IMR-90 (cell line): ENCODE data around the gene GCSH. TPM values are rescaled to one million over a fixed set of nuclear protein-coding genes. Genes with fewer than 3 reads are reported as not detected.

Source experiments
- ATAC-seq: fragments of 200-7000 bp; cut with Tn5 transposase; 2 replicates; pipeline ENCODE4 v1.9.1; 2020; ENCODE audit warnings: low read depth, mild to moderate bottlenecking, moderate library complexity
- BruUV-seq: library from RNA; stranded (reverse); fragments of 400-500 nt; replicated peaks from 2 replicates; lab custom pipeline; 2021; lab: Mats Ljungman, UMichigan
- CTCF ChIA-PET: fragments of 300-600 bp; formaldehyde crosslinking; extraction: SDS; loops from one replicate; lab custom pipeline; 2021; ENCODE audit warnings: antibody characterized with exemption; lab: Yijun Ruan, JAX
- POLR2A ChIA-PET: fragments of 300-600 bp; sonication (Branson Sonifier 250); formaldehyde crosslinking; loops from one replicate; lab custom pipeline; 2022; ENCODE audit warnings: antibody characterized with exemption; ENCODE audit not compliant: unreplicated experiment; lab: Charles Lee
- DNase-seq: peaks from one replicate; pipeline ENCODE4 v3.0.0; 2013
- H2AFZ ChIP-seq: replicated peaks from 2 replicates; pipeline ENCODE3; 2013; ENCODE audit warnings: low read length, mild to moderate bottlenecking; ENCODE audit not compliant: poor library complexity
- H2AK5ac ChIP-seq: 2 replicates; pipeline ENCODE4 v1.6.1; 2013; ENCODE audit warnings: low read depth, low read length, inconsistent platforms
- H2AK9ac ChIP-seq: replicated peaks from 2 replicates; pipeline ENCODE3; 2013; ENCODE audit warnings: mild to moderate bottlenecking, low read depth, low read length, moderate library complexity; ENCODE audit not compliant: poor library complexity
- H2BK120ac ChIP-seq: 2 replicates; pipeline ENCODE4 v1.6.1; 2013; ENCODE audit warnings: low read depth, low read length, inconsistent platforms
- H2BK15ac ChIP-seq: 3 replicates; pipeline ENCODE4 v1.6.1; 2013; ENCODE audit warnings: low read depth, low read length, inconsistent platforms
- H2BK20ac ChIP-seq: 2 replicates; pipeline ENCODE4 v1.6.1; 2013; ENCODE audit warnings: low read depth, mild to moderate bottlenecking, inconsistent platforms, low read length, moderate library complexity
- H2BK5ac ChIP-seq: 2 replicates; pipeline ENCODE4 v1.6.1; 2013; ENCODE audit warnings: mild to moderate bottlenecking, low read depth, low read length, inconsistent platforms; ENCODE audit not compliant: poor library complexity, severe bottlenecking
- H3K14ac ChIP-seq: replicated peaks from 2 replicates; pipeline ENCODE4 v1.6.1; 2013; ENCODE audit warnings: low read depth, low read length, inconsistent platforms
- H3K18ac ChIP-seq: 2 replicates; pipeline ENCODE4 v1.6.1; 2013; ENCODE audit warnings: low read depth, low read length, control low read depth
- H3K23ac ChIP-seq: 2 replicates; pipeline ENCODE4 v1.6.1; 2013; ENCODE audit warnings: low read depth, low read length, inconsistent platforms
- H3K27ac ChIP-seq: 2 replicates; pipeline ENCODE4 v1.5.1; 2013; ENCODE audit warnings: mild to moderate bottlenecking, control low read depth, low read length; ENCODE audit not compliant: insufficient read depth
- H3K27me3 ChIP-seq: 2 replicates; pipeline ENCODE4 v1.6.1; 2013; ENCODE audit warnings: low read length; ENCODE audit not compliant: control insufficient read depth, insufficient read depth
- H3K36me3 ChIP-seq: 2 replicates; pipeline ENCODE4 v1.6.1; 2013; ENCODE audit warnings: low read length, mixed read lengths; ENCODE audit not compliant: control insufficient read depth, insufficient read depth
- H3K4ac ChIP-seq: 2 replicates; pipeline ENCODE4 v1.6.1; 2013; ENCODE audit warnings: low read depth, low read length, inconsistent platforms
- H3K4me1 ChIP-seq: 2 replicates; pipeline ENCODE4 v1.6.1; 2013; ENCODE audit warnings: low read length, mixed read lengths; ENCODE audit not compliant: control insufficient read depth, insufficient read depth
- H3K4me2 ChIP-seq: 2 replicates; pipeline ENCODE4 v1.6.1; 2013; ENCODE audit warnings: low read depth, mild to moderate bottlenecking, control low read depth, low read length, moderate library complexity
- H3K4me3 ChIP-seq: 2 replicates; pipeline ENCODE4 v1.5.1; 2013; ENCODE audit warnings: low read depth, mild to moderate bottlenecking, control low read depth, low read length, moderate library complexity; ENCODE audit not compliant: insufficient read depth
- H3K56ac ChIP-seq: 2 replicates; pipeline ENCODE4 v1.6.1; 2013; ENCODE audit warnings: low read length, inconsistent platforms; ENCODE audit not compliant: insufficient read depth; ENCODE audit errors: extremely low read depth
- H3K79me1 ChIP-seq, 2 experiments: 2 replicates each; pipeline ENCODE4 v1.6.1; 2013; ENCODE audit warnings: low read length in 2 of 2, inconsistent platforms in 1 of 2, low read depth in 1 of 2
- H3K9ac ChIP-seq: 2 replicates; pipeline ENCODE4 v1.6.1; 2013; ENCODE audit warnings: low read depth, low read length, control low read depth
- H3K9me1 ChIP-seq: 2 replicates; pipeline ENCODE4 v1.6.1; 2013; ENCODE audit warnings: low read length, inconsistent platforms; ENCODE audit not compliant: insufficient read depth
- H3K9me3 ChIP-seq: 2 replicates; pipeline ENCODE4 v1.6.1; 2013; ENCODE audit warnings: low read length; ENCODE audit not compliant: control insufficient read depth, insufficient read depth
- H4K20me1 ChIP-seq: 2 replicates; pipeline ENCODE4 v1.6.1; 2013; ENCODE audit warnings: low read length, inconsistent platforms; ENCODE audit not compliant: insufficient read depth
- H4K5ac ChIP-seq: 2 replicates; pipeline ENCODE4 v1.6.1; 2013; ENCODE audit warnings: mild to moderate bottlenecking, low read depth, low read length, control low read depth
- H4K8ac ChIP-seq, 2 experiments: 2 replicates each; pipeline ENCODE4 v1.6.1; 2013; ENCODE audit warnings: low read depth in 2 of 2, low read length in 2 of 2, control low read depth in 1 of 2, inconsistent platforms in 1 of 2
- H4K91ac ChIP-seq: 2 replicates; pipeline ENCODE4 v1.6.1; 2013; ENCODE audit warnings: low read depth, low read length, inconsistent platforms; ENCODE audit not compliant: insufficient read depth
- BHLHE40 ChIP-seq: fragments of 150-350 bp; IDR thresholded peaks from 2 replicates; pipeline ENCODE4 v1.6.1; 2016; ENCODE audit warnings: mild to moderate bottlenecking, low read depth, low read length
- CHD1 ChIP-seq: IDR thresholded peaks from 2 replicates; pipeline ENCODE4 v1.6.1; 2012; ENCODE audit warnings: low read depth, low read length, improper control_type of control experiment
- MAZ ChIP-seq: IDR thresholded peaks from 2 replicates; pipeline ENCODE4 v1.6.1; 2012; ENCODE audit warnings: low read depth, mild to moderate bottlenecking, low read length, improper control_type of control experiment, moderate library complexity, borderline replicate concordance
- MXI1 ChIP-seq: IDR thresholded peaks from 2 replicates; pipeline ENCODE4 v1.6.1; 2012; ENCODE audit warnings: low read depth, mild to moderate bottlenecking, low read length, moderate library complexity, borderline replicate concordance
- SMC3 ChIP-seq: fragments of 150-350 bp; IDR thresholded peaks from 2 replicates; pipeline ENCODE4 v1.6.1; 2016; ENCODE audit warnings: low read depth, mild to moderate bottlenecking, antibody characterized with exemption, low read length, moderate library complexity
- WGBS, 2 experiments: methylation state at CpG; one replicate each; pipeline versions ENCODE4 v1.1.5 to v1.1.7; 2013; ENCODE audit warnings: missing lambda C conversion rate in 2 of 2; ENCODE audit not compliant: insufficient read length in 1 of 2; ENCODE audit errors: extremely low coverage in 2 of 2; 5-methylcytosine and 5-hydroxymethylcytosine counted together
- dilution Hi-C: fragments of 300-500 bp; cut with HindIII; formaldehyde crosslinking; loops from one replicate; pipeline ENCODE4 v1.14.3; 2018; ENCODE audit warnings: low sequenced_read_pairs; ENCODE audit not compliant: unreplicated experiment
- in situ Hi-C: fragments of 300-500 bp; cut with MboI; formaldehyde crosslinking; loops from 3 replicates; pipeline ENCODE4 v1.14.3; 2019; ENCODE audit warnings: low sequenced_read_pairs, inconsistent platforms, mixed read lengths
- intact Hi-C: fragments of 100-400 bp; cut with micrococcal nuclease; formaldehyde crosslinking; loops from 2 replicates; pipeline ENCODE4 v1.10.0; 2022
- polyA plus RNA-seq, 3 experiments: library from polyadenylated mRNA; depleted of rRNA; stranded (reverse); fragments of >200 nt; gene quantifications; 2 replicates each; pipeline ENCODE4 v1.2.3, GENCODE V29; 2012; ENCODE audit warnings: low replicate concordance in 1 of 3
- total RNA-seq: library from RNA; depleted of rRNA; stranded (reverse); fragments of >200 nt; gene quantifications from 2 replicates; pipeline ENCODE4 v1.2.3, GENCODE V29; 2012

GCSH gene
- total and polyA plus RNA-seq, 2 of the 4 experiments (the other 2 are of a cell fraction) = 9.3 to 21.2 TPM

DNA sequence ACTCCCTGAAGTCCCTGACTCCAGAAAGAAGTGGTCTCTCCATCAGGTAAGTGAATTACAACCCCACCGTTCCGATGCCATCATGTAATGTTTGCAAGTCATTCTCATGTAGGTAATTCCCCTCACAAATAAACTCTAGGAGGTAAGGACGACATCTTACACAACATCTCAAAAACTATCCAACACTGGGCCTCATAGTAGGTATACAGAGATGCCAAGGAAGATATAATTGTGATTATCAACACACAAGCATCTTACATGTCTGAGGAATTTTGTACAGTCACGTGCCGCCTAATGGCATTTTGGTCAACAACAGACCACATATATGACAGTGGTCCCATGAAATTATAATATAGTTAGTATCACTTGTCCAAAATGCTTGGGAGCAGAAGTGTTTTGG lies 7.4 kb downstream of the GCSH start:
- Histone ChIP-seq H2AK9ac (no peak overlapping the region), H4K20me1 (no peaks in the 10 kb centered on the region), H2BK5ac (no peak overlapping the region), H3K4me1 (no peaks in the 10 kb centered on the region), H3K4me2 (no peak overlapping the region), H3K9me3 (no peaks in the 10 kb centered on the region), H3K9ac (no peak overlapping the region), H3K23ac (no peak overlapping the region), H3K9me1 (no peaks in the 10 kb centered on the region; the same call in 1 of the 2 replicates), H4K91ac (no peak overlapping the region), H4K8ac (no peak overlapping the region), H4K5ac (no peak overlapping the region), H3K36me3 (peaks cover 1% of the 10 kb centered on the region; the same call in 1 of the 2 replicates), H3K79me1 (peaks cover 9 to 25% of the 10 kb centered on the region in 2 experiments), H2BK20ac (no peak overlapping the region), H2BK120ac (no peak overlapping the region), H3K4ac (no peak overlapping the region), H3K56ac (no peak overlapping the region), H3K14ac (no peak overlapping the region), H3K27me3 (no peaks in the 10 kb centered on the region), H3K18ac (no peak overlapping the region), H2AFZ (no peak overlapping the region), H3K27ac (no peak overlapping the region), H3K4me3 (no peak overlapping the region), H2BK15ac (no peak overlapping the region), H2AK5ac (no peak overlapping the region)
- intact Hi-C loops = no loop called here
- dilution Hi-C loops = no loop called here
- in situ Hi-C loops = no loop called here
- ChIA-PET POLR2A (no interaction called here), CTCF (no interaction called here)
- ATAC-seq = no peak
- no CpG with 5 or more reads among the region's 5 CpGs for WGBS, 2 experiments
- BruUV-seq = no TSS peak
- no peak for TF ChIP-seq MXI1
- no peak for TF ChIP-seq BHLHE40
- no peak for TF ChIP-seq MAZ
- TF ChIP-seq SMC3 = no peak
- TF ChIP-seq CHD1 = no peak
- no peak for DNase-seq
